ENCODE measurements around the gene HINT2. TPM values are rescaled to one million over a fixed set of nuclear protein-coding genes. Genes with fewer than 3 reads are reported as not detected.

HINT2 gene
- total RNA-seq, 1 donor from 2014 or later, result 37.1 TPM

- Histone ChIP-seq H3K9me3 (no peaks in the 10 kb centered on the region), H3K4me1 (no peaks in the 10 kb centered on the region), H3K36me3 (no peaks in the 10 kb centered on the region), H3K27me3 (no peaks in the 10 kb centered on the region), H3K4me3 (no peak overlapping the region), H3K27ac (no peak overlapping the region)
- no peak for ATAC-seq
- DNase-seq, result no peak
- no peak for TF ChIP-seq CTCF (IDR thresholded peaks at IDR 0.05)
- intact Hi-C loops (cut with DNase I), result no loop called here
Observed at GRCh38 chr9:35783418-35783817, 31.4 kb downstream of the HINT2 start.

GRCh38 chr9:35781066-35781465, 33.8 kb downstream of the HINT2 start:
- DNase-seq (no peak), ATAC-seq (no peak)
- intact Hi-C loops (cut with DNase I), result no loop called here
- no peak for TF ChIP-seq CTCF (IDR thresholded peaks at IDR 0.05)
- no peaks in the 10 kb centered on the region for H3K9me3 ChIP-seq
- H3K4me1 ChIP-seq, result no peaks in the 10 kb centered on the region
- no peaks in the 10 kb centered on the region for H3K36me3 ChIP-seq
- no peaks in the 10 kb centered on the region for H3K27me3 ChIP-seq
- no peak overlapping the region for H3K27ac ChIP-seq
- no peak overlapping the region for H3K4me3 ChIP-seq

GRCh38 chr9:35778496-35778895, 36.3 kb downstream of the HINT2 start:
- H3K36me3 ChIP-seq, result no peaks in the 10 kb centered on the region
- H3K9me3 ChIP-seq, result no peaks in the 10 kb centered on the region
- intact Hi-C loops (cut with DNase I), result no loop called here
- no peak overlapping the region for H3K27ac ChIP-seq
- ATAC-seq, result no peak
- H3K4me3 ChIP-seq, result no peak overlapping the region
- H3K27me3 ChIP-seq, result no peaks in the 10 kb centered on the region
- no peak for DNase-seq
- TF ChIP-seq CTCF (IDR thresholded peaks at IDR 0.05), result no peak
- no peaks in the 10 kb centered on the region for H3K4me1 ChIP-seq

DNA sequence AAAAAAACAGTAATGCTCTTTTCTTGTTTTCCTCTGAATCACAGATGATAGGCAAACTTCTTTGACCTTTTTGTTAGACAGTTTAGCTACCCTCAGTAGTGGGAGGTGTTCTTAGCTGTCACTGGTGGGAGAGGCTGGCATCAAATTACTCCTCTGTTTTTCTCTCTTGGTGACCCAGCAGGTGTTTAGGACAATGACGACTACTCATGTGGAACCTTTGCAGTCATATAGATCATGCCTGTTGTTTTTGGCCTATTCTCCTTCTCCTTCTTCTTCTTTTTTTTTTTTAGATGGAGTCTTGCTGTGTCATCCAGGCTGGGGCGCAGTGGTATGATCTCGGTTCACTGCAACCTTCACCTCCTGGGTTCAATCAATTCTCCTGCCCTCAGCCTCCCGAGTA, 38.8 kb downstream of the HINT2 start:
- Histone ChIP-seq H3K27ac (no peak overlapping the region), H3K27me3 (no peaks in the 10 kb centered on the region), H3K9me3 (no peaks in the 10 kb centered on the region), H3K36me3 (no peaks in the 10 kb centered on the region), H3K4me1 (peaks cover 14% of the 10 kb centered on the region), H3K4me3 (no peak overlapping the region)
- no peak for TF ChIP-seq CTCF (IDR thresholded peaks at IDR 0.05)
- ATAC-seq, result no peak
- intact Hi-C loops (cut with DNase I), result no loop called here
- DNase-seq, result no peak

DNA sequence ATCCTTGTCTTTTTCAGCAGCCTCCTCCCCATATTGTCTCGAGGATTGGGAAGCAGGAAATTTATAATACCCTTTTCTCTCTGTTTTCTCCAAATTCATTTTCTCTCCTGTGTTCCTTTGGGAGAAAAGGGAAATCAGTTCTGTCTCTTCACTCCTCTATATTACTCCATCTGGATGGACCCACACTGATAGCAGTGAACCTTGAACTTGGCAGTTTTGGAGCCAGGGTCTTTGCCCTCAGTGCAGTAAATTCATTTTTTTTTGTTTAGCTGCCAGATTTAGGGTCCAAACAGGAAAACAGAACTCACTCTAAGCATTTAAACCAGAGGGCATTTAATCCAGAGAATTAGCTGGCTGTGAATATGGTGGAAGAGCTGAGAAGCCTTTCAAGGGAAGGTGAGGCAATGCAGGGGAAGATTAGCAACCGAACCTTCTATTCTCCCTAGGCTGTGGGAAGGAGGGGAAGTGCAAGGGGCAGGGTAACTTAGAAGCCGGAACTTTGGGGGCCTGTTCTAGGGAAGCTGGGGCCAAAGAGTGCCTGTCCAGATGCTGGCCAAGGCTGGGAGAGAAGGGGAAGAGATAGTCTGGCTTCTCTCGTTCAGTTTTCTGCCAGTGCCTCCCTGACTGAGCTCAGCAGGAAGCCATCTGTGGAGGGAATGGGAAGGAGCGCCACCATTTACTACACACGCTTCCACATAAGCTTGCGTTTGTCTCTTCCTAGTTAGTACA, 39.8 kb downstream of the HINT2 start:
- no peak for TF ChIP-seq CTCF (IDR thresholded peaks at IDR 0.05)
- ATAC-seq, result peak; percentile 89
- Histone ChIP-seq H3K9me3 (no peaks in the 10 kb centered on the region), H3K27me3 (no peaks in the 10 kb centered on the region), H3K4me3 (no peak overlapping the region), H3K4me1 (peaks cover 19% of the 10 kb centered on the region), H3K36me3 (no peaks in the 10 kb centered on the region), H3K27ac (no peak overlapping the region)
- intact Hi-C loops (cut with DNase I), result no loop called here
- no peak for DNase-seq

- no peak overlapping the region for H3K4me3 ChIP-seq
- no peak for TF ChIP-seq CTCF (IDR thresholded peaks at IDR 0.05)
- H3K36me3 ChIP-seq, result no peaks in the 10 kb centered on the region
- no peak for ATAC-seq
- DNase-seq, result no peak
- peaks cover 19% of the 10 kb centered on the region for H3K4me1 ChIP-seq
- no peaks in the 10 kb centered on the region for H3K9me3 ChIP-seq
- intact Hi-C loops (cut with DNase I), result no loop called here
- no peak overlapping the region for H3K27ac ChIP-seq
- H3K27me3 ChIP-seq, result no peaks in the 10 kb centered on the region
Observed at GRCh38 chr9:35771943-35772342, 42.9 kb downstream of the HINT2 start.

Data from upper lobe of right lung (tissue), 1 donor.